Right renal pelvis (tissue), 4 donors: ENCODE results near the gene GID8. TPM values are rescaled to one million over a fixed set of nuclear protein-coding genes. Genes with fewer than 3 reads are reported as not detected.
"Not testable (repeated sequence)": the region's sequence is repeated elsewhere in the genome, so short reads cannot be mapped to it uniquely, and the experiment has no call there.

Experiments
- DNase-seq, 4 donors: peaks; one replicate each; pipeline ENCODE4 v3.0.0-alpha.2; 2013; ENCODE audit warnings: low read depth in 4 of 4, low spot score in 3 of 4, missing footprints in 1 of 4
- polyA plus RNA-seq, 4 donors: library from polyadenylated mRNA; unstranded; fragments of 120-200 nt; gene quantifications; one replicate each; pipeline ENCODE4 v1.2.1, GENCODE V29; 2013; ENCODE audit not compliant: insufficient read length in 4 of 4

GID8 gene
- polyA plus RNA-seq, 4 donors, result 50.2 to 55.9 (median 50.9) TPM

DNA sequence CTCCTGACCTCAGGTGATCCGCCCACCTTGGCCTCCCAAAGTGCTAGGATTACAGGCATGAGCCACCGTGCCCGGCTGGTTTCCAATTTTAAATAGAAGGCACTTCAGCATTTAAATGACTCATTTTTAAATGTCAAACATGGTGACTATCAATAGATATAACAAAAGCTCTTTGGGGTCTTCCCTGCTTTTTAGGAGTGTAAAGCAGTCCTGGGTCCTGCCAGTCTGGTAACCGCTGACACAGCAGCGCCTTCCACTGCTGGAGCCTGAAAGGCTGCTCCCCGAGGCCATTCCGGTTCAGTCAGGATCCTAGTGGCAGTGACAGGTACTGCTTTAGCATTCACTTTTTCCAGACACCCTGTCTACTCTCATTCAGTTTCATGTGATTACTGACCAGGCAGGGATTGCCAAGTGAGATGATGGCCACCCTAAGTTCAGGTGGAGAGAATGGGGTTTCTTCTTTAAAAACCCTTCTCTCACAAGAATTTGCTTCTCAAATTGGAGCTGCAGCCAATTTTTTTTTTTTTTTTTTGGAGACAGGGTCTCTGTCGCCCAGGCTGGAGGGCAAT is 16.7 kb upstream of the GID8 start:
- DNase-seq, result no peak

DNA sequence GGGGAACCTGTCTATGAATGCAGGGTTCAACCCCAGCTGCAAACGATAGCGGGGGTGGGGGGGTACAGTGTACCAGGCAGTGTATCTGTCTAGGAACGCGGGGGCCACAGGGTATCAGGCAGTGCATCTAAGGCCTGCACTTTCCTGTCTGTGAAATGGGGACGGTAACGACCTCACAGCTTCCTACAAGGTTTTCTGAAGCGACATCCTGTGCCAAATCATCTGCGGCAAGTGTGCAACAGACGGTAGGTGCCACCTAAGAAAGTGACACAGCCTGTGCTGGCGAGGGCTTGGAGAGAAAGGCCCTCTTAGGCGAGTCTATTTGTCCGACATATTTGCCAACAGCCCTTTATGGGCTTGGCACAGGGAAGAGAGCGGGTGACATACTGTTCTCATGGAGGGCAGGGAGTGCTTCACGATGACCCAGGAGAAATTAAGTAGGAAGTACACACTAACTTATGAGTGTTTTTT is 15.5 kb upstream of the GID8 start:
- DNase-seq, result no peak

GRCh38 chr20:62923059-62923668 is 14.8 kb upstream of the GID8 start:
- DNase-seq, result not testable (repeated sequence)

GRCh38 chr20:62923669-62924441 is 14.1 kb upstream of the GID8 start:
- no peak for DNase-seq

DNA sequence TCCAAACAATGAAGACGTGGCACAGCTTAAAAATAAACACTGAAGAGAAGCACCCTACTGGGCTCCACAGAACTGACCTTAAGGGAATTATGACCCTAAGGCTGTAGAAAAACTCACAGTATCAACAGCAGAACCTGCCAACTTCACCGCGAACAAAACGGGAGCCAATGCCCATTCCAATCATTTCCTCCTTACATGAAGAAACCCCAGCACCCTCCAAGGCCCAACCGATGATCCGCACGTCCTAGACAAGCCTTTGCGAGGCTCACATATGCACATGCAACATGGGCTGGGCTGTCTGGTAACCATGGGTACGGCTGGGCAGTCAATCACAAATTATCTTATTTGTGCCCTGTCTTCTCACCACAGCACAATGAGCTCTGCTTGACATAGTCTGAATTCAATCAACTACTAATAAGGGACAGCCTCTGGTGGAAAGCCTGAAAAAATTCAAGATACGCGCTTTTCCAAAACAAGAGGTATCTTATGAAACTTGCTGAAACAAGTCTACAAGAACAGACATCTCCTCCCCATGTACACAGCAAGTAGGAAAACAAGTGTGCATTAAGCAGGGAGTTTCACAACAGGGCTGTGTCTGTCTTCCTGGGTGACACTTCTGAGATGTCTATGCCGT is 13.4 kb upstream of the GID8 start:
- no peak for DNase-seq

DNA sequence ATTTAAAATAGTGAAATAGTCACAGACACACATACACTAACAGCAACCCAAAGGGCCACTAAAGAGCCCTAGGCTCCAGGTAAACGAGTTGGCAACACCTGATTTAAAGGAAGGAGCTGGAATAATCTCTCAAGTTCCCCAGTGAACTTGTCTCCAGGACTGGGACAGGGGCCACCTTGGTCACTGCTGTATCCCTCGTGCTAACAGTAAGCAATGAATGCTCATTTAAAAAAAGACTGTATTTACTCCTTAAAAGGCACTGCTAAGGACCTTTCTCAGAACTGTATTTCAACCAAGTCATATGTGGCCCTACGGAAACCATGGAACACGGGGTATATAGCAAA is 12.9 kb upstream of the GID8 start:
- no peak for DNase-seq

- DNase-seq, result no peak
These were observed 12.3 kb upstream of the GID8 start for GRCh38 chr20:62925420-62926228.

- peak in 3 of 4 donors; percentile 78 to 80 (median 79) for DNase-seq
These were observed 11.5 kb upstream of the GID8 start, which contains the start of gene DIDO1 for GRCh38 chr20:62926229-62927127. Gene DIDO1, minus strand, starts transcription at chr20:62926505.

- DNase-seq, result no peak
These were observed 10.7 kb upstream of the GID8 start for GRCh38 chr20:62927128-62927705.

- no peak for DNase-seq
These were observed 9.6 kb upstream of the GID8 start for GRCh38 chr20:62928246-62928939.

DNA sequence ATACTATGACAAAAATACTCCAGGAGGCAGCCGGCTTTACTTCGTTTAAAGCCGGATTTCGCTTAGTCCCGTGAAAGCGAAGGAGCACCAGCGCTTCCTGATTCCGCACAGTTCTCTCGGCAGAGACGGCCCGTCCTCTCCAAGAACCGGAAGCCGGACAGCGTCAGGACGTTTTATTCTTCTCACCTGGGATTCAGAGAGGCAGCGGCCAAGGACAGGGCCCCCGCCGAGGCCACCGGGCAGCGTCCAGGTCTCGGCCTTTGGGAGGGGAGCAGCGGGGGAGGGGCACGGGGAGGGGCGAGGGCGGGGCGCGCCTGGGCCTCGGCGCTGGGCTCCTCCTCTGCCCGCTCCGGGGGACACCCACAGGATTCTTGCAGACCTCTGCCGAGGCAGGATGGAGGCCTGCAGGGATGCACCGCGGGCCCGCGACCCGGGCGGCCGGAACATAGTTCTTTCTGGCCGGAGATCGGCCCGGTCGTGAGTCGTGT is 8.9 kb upstream of the GID8 start:
- DNase-seq, result no peak

DNA sequence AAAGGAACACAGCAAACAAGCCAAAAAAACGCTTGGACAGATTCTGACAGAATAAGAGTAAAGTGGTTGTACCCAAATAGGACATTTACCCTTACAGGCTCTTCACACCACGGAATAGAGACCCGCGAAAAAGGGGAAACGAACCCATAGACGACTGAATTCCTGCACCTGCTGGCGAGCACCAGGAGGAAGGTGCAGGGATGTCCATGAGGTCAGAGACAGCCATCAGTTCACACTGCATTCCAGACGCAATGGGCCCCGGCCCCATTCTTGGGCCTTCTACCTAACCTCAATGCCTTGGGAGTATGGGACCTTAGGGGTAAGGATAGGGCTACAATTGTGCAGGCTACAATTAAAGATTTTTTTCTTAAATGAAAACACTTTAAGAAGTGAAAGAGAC is 6.5 kb upstream of the GID8 start:
- DNase-seq, result no peak

GRCh38 chr20:62933966-62934365 is 4.0 kb upstream of the GID8 start:
- no peak for DNase-seq

- no peak for DNase-seq
These were observed 2.6 kb upstream of the GID8 start for GRCh38 chr20:62935204-62935967.

DNA sequence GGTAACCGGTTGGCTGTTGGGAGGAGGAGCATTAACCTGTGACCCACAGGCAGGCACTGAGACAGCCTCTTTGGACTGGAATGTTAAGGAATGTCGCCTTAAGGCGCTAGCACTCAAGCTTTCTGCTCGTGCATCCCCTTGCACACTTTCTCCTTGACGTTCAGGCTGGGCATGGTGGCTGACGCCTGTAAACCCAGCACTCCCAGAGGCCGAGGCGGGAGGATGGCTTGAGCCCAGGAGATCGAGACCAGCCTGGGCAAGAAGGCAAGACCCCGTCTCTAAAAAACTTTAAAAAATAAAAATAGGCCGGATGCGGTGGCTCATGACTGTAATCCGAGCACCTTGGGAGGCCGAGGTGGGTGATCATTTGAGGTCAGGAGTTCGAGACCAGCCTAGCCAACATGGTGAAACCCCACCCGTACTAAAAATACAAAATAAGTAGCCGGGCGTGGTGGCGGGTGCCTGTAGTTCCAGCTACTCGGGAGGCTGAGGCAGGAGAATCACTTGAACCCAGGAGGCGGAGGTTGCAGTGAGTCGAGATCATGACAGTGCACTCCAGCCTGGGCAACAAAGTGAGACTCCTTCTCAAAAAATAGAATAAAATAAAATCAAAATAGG is 1.9 kb upstream of the GID8 start:
- DNase-seq, result no peak

DNA sequence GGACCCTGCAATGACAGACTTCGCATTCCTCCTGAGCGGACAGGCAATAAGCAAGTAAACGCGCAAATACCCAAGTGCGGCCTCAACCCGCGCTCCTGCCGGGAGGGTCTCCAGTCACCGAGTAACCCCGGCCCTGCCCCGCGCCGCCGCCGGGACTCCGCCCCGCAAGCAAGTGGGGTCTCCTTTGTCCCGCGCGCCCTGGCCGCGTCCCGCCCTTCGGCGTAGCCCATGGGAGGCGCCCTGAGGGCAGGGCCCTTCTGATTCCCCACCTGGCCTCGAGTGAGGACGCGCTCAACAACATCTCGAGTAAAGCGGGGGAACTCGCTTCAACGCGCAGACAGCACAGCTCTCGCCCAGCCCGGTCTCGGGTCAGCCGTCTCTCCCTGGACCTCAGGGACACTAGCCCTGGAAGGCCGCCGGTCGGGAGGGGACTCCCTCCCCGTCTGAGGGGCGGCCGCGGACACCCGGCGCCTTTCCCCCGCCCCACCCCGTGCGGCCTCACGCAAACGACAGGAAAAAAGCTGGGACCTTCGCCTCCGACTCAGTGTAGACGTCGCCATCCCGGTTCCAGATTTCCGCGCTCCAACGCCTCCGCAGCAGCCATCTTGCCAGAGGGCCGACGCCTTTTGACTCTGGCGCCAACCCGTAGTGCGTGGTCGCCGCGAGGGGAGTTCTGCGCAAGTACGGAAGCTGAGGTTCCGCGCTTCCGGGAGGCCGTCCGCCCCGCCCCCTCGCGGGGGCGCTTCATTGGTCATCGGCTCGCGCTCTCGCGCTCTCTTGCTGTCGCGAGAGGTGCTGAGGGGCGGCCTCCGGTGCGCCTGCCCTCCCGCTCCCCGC is 461 bp upstream of the GID8 start:
- DNase-seq, result peak; percentile 92 to 95 (median 94)
